ENCODE measurements around the gene FBLN1. TPM values are rescaled to one million over a fixed set of nuclear protein-coding genes. Genes with fewer than 3 reads are reported as not detected.

Gene FBLN1
- total and polyA plus RNA-seq, 2 donors (not counting 3 experiments of a cell fraction or from before 2014, with no cell fraction given) = 1.2 to 4.0 TPM

DNA sequence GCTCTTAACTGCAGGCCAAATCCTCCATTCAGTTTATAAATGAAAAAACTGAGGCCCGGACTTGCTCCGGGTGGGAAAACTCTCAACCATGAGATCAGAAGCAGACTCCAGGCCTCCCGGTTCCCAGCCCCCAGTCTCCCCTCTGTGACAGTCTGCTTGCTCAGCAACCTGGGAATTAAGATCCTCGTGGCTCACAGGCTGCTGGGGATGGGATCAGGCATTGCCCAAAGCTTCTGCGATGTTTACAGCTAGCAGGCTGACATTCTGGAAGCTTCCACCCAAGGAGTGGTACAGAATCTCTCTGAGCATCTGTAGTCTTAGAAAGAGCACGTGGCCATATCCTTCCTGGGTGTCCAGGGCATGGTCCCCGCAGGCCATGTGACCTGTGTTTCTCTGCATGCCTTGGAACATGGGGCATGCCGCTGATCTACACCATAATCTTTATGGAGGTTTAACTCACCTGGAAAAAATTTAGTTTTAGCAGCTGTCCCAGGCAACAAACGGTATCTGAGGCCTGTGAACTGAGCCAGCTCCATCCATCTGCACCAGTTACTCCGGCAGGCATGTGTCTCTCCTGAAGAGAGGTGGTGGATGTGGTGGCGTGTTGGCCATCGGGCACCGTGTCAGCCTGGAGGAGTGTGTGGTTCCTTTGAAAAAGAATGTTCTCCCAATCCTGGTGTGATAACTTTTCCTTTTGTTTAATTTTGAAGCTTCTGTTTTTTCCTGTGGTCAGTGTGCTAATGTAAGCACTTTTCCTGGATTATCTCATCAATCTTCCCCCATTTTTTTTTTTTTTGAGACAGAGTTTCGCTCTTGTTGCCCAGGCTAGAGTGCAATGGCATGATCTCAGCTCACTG is 7.9 kb downstream of the FBLN1 start:
- no peak overlapping the region for H3K4me3 ChIP-seq (replicated peaks in 1 of 3; ENCODE audit: insufficient read depth in 1 of 3, low read depth in 1 of 3, low read length in 3 of 3)
- no peak overlapping the region for H3K4me2 ChIP-seq (ENCODE audit: insufficient read depth, low read length)
- no peak overlapping the region for H3K9ac ChIP-seq (replicated peaks; ENCODE audit: extremely low read depth, insufficient read depth, low read length)
- H3K9me3 ChIP-seq (replicated peaks; ENCODE audit: control insufficient read depth, insufficient read depth, low read length) = no peaks in the 10 kb centered on the region
- FAIRE-seq (no peak), DNase-seq (ENCODE audit: low read depth, low spot score) (no peak)
- H3K79me2 ChIP-seq (ENCODE audit: control insufficient read depth, insufficient read depth, low read length) = no peaks in the 10 kb centered on the region
- intact Hi-C loops (cut with micrococcal nuclease) (no loop called here), dilution Hi-C loops (cut with MboI; ENCODE audit: extremely low pct_ligation_motif_present, low sequenced_read_pairs) (no loop called here)
- ChIA-PET POLR2A (interaction anchor here (0.6 kb wide), 1 partner anchor 748 kb away, joined by 3 read pairs; no protein-coding TSS in a partner anchor), CTCF (no interaction called here)
- H3K4me1 ChIP-seq (ENCODE audit: control insufficient read depth, extremely low read depth, insufficient read depth, low read length) = no peaks in the 10 kb centered on the region
- no peaks in the 10 kb centered on the region for H4K20me1 ChIP-seq (replicated peaks; ENCODE audit: control insufficient read depth, extremely low read depth, insufficient read depth, low read length)
- no peaks in the 10 kb centered on the region for H3K27me3 ChIP-seq (ENCODE audit: control insufficient read depth in 2 of 2, insufficient read depth in 2 of 2, low read length in 2 of 2)
- H3K27ac ChIP-seq (ENCODE audit: insufficient read depth, low read depth, low read length) = no peak overlapping the region
- no peak overlapping the region for H2AFZ ChIP-seq (ENCODE audit: low read depth, low read length)
- TF ChIP-seq POLR2A (IDR thresholded peaks at IDR 0.05; ENCODE audit: low read depth, low read length) (no peak), EZH2 (IDR thresholded peaks at IDR 0.05; ENCODE audit: borderline replicate concordance, low read depth, low read length, severe bottlenecking) (no peak), GATA2 (IDR thresholded peaks at IDR 0.05; ENCODE audit: insufficient read depth, insufficient read length, low read depth, low read length) (no peak), MYC (IDR thresholded peaks at IDR 0.05; ENCODE audit: low read depth, low read length) (no peak)
- TF ChIP-seq, protein P1, sequence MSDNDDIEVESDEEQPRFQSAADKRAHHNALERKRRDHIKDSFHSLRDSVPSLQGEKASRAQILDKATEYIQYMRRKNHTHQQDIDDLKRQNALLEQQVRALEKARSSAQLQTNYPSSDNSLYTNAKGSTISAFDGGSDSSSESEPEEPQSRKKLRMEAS (IDR thresholded peaks at IDR 0.05; ENCODE audit: insufficient read depth, insufficient read length) = no peak
- TF ChIP-seq, protein P2, sequence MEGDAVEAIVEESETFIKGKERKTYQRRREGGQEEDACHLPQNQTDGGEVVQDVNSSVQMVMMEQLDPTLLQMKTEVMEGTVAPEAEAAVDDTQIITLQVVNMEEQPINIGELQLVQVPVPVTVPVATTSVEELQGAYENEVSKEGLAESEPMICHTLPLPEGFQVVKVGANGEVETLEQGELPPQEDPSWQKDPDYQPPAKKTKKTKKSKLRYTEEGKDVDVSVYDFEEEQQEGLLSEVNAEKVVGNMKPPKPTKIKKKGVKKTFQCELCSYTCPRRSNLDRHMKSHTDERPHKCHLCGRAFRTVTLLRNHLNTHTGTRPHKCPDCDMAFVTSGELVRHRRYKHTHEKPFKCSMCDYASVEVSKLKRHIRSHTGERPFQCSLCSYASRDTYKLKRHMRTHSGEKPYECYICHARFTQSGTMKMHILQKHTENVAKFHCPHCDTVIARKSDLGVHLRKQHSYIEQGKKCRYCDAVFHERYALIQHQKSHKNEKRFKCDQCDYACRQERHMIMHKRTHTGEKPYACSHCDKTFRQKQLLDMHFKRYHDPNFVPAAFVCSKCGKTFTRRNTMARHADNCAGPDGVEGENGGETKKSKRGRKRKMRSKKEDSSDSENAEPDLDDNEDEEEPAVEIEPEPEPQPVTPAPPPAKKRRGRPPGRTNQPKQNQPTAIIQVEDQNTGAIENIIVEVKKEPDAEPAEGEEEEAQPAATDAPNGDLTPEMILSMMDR (IDR thresholded peaks at IDR 0.05; ENCODE audit: extremely low read depth in 1 of 2, insufficient read depth in 1 of 2, low read depth in 1 of 2, low read length in 2 of 2) = no peak
- no peaks in the 10 kb centered on the region for H3K36me3 ChIP-seq (ENCODE audit: control insufficient read depth in 2 of 2, extremely low read depth in 1 of 2, insufficient read depth in 2 of 2, low read length in 2 of 2)
- H3K9me1 ChIP-seq (replicated peaks; ENCODE audit: control insufficient read depth, extremely low read depth, insufficient read depth, low read length) = no peaks in the 10 kb centered on the region
- BruUV-seq (replicated peaks) = no TSS peak

Measured in endothelial cell of umbilical vein (primary cell).